HL-60 (cell line): Measurements from ENCODE around the gene S100G.

Experiments used
- CTCF ChIP-seq: IDR thresholded peaks from one replicate; pipeline ENCODE4 v1.5.1; 2011; ENCODE audit warnings: low read length, control low read depth, inconsistent platforms; ENCODE audit not compliant: insufficient read depth
- GABPA ChIP-seq: IDR thresholded peaks from 2 replicates; pipeline ENCODE4 v1.6.1; 2012; ENCODE audit warnings: low read depth
- REST ChIP-seq: IDR thresholded peaks from 2 replicates; pipeline ENCODE4 v1.6.1; 2012; ENCODE audit warnings: low read depth; ENCODE audit not compliant: insufficient replicate concordance

DNA sequence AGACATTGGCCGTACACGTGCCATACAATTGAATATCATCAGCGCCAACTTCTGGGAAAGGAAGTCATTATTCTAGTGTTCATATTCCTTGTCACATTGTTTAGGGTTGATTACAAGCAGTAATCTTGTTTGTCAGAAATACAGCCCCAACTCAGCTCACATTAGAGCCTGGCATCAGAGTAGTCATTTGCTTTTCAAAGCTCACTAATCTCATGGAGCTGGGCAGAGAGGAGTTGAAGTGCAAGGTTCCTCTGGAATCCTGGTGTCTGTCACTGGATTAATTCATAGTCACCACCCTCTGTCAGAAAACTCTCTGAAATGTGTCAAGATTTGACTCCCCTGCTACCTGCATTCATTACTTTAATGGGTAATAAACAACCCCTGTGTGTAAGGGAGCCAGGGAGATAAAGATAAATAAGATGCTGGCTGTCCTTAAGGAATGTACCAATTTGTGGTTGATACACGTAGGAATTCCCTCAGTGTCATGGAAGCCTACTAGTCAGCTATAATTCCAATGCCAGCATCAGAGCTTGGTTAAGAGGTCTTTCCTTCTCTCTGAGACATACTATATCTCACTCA, 43.7 kb upstream of the S100G start:
- TF ChIP-seq GABPA (no peak), CTCF (no peak), REST (no peak)
